ENCODE measurements around the gene MYT1.
A peak's percentile ranks its signal among the peaks of the same experiment; 100 is the strongest.

Gene MYT1

GRCh38 chr20:64285579-64286446 is 121.6 kb downstream of the MYT1 start:
- TF ChIP-seq RAD21 (IDR thresholded peaks at IDR 0.05; ENCODE audit: low read depth) (peak; percentile 37), TCF12 (IDR thresholded peaks at IDR 0.05; ENCODE audit: low read depth) (peak; percentile 23; the same call in 1 of the 2 replicates)

All from Ishikawa (cell line).